Stimulated activated CD8-positive, alpha-beta memory T cell treated with anti-CD3 and anti-CD28 coated beads, Interleukin-15, amount 100 ng/mL, for 4 hours (primary cell): Measurements from ENCODE around the gene STK11.
"Not testable (repeated sequence)": the region's sequence is repeated elsewhere in the genome, so short reads cannot be mapped to it uniquely, and the experiment has no call there.

ENCODE experiments used
- DNase-seq, 2 donors: peaks; one replicate each; pipeline ENCODE4 v3.0.0-alpha.2; 2020; ENCODE audit warnings: low read depth in 2 of 2

Gene STK11

GRCh38 chr19:1169921-1170885, 35.4 kb upstream of the STK11 start:
- DNase-seq = no peak

- DNase-seq = no peak
Observed at GRCh38 chr19:1170938-1171754, 34.4 kb upstream of the STK11 start.

- no peak for DNase-seq
Observed at GRCh38 chr19:1171755-1172352, 33.7 kb upstream of the STK11 start.

GRCh38 chr19:1172353-1173158, 33.0 kb upstream of the STK11 start:
- DNase-seq = no peak

GRCh38 chr19:1173159-1173844, 32.3 kb upstream of the STK11 start:
- no peak for DNase-seq

GRCh38 chr19:1173845-1174809, 31.5 kb upstream of the STK11 start, which contains the start of gene SBNO2:
Gene SBNO2 (minus strand): TSS chr19:1174268. CDS start chr19:1154276, 19,992 bp downstream.
- DNase-seq = peak; percentile 74

GRCh38 chr19:1177322-1178114, 28.1 kb upstream of the STK11 start:
- no peak for DNase-seq

- no peak for DNase-seq
Observed at GRCh38 chr19:1181606-1182005, 24.0 kb upstream of the STK11 start.

- DNase-seq = no peak
Observed at GRCh38 chr19:1182068-1182467, 23.5 kb upstream of the STK11 start.

DNA sequence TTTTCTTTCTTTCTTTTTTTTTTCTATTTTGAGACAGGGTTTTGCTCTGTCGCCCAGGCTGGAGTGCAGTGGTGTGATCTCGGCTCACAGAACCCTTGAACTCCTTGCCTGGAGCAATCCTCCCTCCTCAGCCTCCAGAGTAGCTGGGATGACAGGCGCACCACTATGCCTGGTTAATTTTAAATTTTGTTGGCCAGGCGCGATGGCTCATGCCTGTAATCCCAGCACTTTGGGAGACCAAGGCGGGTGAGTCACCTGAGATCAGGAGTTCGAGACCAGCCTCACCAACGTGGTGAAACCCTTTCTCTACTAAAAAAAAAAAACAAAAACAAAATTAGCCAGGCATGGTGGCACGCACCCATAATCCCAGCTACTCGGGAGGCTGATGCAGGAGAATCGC, 22.9 kb upstream of the STK11 start:
- DNase-seq = no peak

GRCh38 chr19:1183543-1184172, 21.9 kb upstream of the STK11 start:
- DNase-seq = no peak

DNA sequence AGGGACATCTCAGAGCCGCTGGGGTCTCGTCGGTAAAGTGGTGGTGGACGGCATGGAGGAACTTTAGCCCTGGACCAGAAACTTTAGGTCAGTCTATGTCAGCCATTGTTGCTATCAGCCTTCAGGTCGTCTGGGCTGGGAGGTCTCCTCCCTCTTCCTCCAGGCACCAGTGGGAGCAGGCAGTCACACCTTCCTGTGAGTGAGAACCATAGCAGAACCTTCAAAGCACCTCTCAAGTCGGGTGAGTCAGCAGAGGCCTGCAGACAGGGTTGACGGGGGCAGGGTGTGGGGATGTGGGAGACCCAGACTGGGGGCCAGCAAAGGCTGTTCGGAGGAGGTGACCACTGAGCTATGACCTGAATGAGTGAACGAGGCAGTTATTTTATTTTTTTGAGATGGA, 16.2 kb upstream of the STK11 start:
- peak in 1 of 2 donors; percentile 30 for DNase-seq

- DNase-seq = no peak
Observed at GRCh38 chr19:1199531-1199930, 6.0 kb upstream of the STK11 start.

DNA sequence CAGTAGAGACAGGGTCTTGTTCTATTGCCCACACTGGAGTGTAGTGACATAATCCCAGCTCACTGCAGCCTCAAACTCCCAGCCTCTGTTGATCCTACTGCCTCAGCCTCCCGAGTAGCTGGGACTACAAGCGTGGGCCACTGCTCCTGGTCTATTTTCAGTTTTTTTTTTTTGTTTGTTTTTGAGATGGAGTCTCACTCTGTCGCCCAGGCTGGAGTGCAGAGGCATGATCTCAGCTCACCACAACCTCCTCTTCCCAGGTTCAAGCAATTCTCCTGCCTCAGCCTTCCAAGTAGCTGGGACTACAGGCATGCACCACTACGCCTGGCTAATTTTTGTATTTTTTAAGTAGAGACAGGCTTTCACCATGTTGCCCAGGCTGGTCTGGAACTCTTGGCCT, 5.0 kb upstream of the STK11 start:
- not testable (repeated sequence) for DNase-seq

DNA sequence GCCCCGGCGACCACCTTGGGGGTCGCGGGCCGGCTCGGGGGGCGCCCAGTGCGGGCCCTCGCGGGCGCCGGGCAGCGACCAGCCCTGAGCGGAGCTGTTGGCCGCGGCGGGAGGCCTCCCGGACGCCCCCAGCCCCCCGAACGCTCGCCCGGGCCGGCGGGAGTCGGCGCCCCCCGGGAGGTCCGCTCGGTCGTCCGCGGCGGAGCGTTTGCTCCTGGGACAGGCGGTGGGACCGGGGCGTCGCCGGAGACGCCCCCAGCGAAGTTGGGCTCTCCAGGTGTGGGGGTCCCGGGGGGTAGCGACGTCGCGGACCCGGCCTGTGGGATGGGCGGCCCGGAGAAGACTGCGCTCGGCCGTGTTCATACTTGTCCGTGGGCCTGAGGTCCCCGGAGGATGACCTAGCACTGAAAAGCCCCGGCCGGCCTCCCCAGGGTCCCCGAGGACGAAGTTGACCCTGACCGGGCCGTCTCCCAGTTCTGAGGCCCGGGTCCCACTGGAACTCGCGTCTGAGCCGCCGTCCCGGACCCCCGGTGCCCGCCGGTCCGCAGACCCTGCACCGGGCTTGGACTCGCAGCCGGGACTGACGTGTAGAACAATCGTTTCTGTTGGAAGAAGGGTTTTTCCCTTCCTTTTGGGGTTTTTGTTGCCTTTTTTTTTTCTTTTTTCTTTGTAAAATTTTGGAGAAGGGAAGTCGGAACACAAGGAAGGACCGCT, 729 bp downstream of the STK11 start:
- no peak for DNase-seq

- DNase-seq = no peak
Observed at GRCh38 chr19:1206864-1207450, 1.4 kb downstream of the STK11 start.

DNA sequence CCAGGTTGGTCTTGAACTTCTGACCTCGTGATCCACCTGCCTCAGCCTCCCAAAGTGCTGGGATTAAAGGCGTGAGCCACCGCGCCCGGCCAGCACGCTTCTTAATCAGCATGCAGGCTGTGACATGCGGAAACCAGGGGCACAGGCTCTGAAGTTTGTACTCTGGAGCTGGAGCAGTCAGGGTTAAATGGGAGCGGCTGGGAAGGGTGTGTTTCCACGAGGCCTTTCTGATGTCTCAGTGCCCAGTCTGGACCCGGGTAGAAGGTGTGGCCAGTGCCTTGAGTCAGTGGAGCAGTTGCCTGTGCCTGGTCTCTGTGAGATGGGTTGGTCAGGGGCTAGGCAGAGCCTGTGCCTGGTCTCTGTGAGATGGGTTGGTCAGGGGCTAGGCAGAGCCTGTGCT, 3.3 kb downstream of the STK11 start:
- DNase-seq = not testable (repeated sequence)
